HepG2 (cell line): ENCODE measurements around the gene XPO5. TPM values are rescaled to one million over a fixed set of nuclear protein-coding genes. Genes with fewer than 3 reads are reported as not detected.

ENCODE experiments used
- E2F5 ChIP-seq: sonication (generic); formaldehyde crosslinking; conservative IDR thresholded peaks from 2 replicates; pipeline ENCODE4 v1.4.0; 2020; ENCODE audit warnings: missing genetic modification reagents
- EHMT2 ChIP-seq: fragments of 200-600 bp; sonication (generic); IDR thresholded peaks from 2 replicates; pipeline ENCODE4 v1.7.0; 2017; ENCODE audit warnings: antibody characterized with exemption, low read depth, low read length, borderline replicate concordance
- FIP1L1 ChIP-seq: fragments of 200-400 bp; formaldehyde crosslinking; IDR thresholded peaks from 2 replicates; pipeline ENCODE4 v1.6.1; 2018; ENCODE audit warnings: low read depth, mild to moderate bottlenecking, low read length, moderate library complexity, borderline replicate concordance; ENCODE audit not compliant: insufficient read depth
- HOXD1 ChIP-seq: sonication (generic); formaldehyde crosslinking; IDR thresholded peaks from 2 replicates; pipeline ENCODE4 v1.5.0; 2020; ENCODE audit warnings: missing genetic modification reagents
- IRX3 ChIP-seq: sonication (generic); formaldehyde crosslinking; IDR thresholded peaks from 2 replicates; pipeline ENCODE4 v1.8.1; 2023; ENCODE audit warnings: mild to moderate bottlenecking, low read depth, missing genetic modification reagents, borderline replicate concordance
- LCORL ChIP-seq, 2 experiments: fragments of 450-650 bp in 1 of 2; sonication (generic) in 1 of 2; formaldehyde crosslinking in 1 of 2; IDR thresholded peaks; 2 replicates each; pipeline versions ENCODE4 v1.5.0 to v1.6.1; 2017 to 2020; ENCODE audit warnings: antibody characterized with exemption in 1 of 2, missing genetic modification reagents in 1 of 2
- MTF1 ChIP-seq: sonication (generic); formaldehyde crosslinking; IDR thresholded peaks from 2 replicates; pipeline ENCODE4 v1.5.0; 2020; ENCODE audit warnings: missing genetic modification reagents
- NFE2 ChIP-seq: sonication (generic); formaldehyde crosslinking; IDR thresholded peaks from 2 replicates; pipeline ENCODE4 v1.4.0; 2020; ENCODE audit warnings: missing genetic modification reagents
- NFKB2 ChIP-seq: sonication (generic); formaldehyde crosslinking; IDR thresholded peaks from 2 replicates; pipeline ENCODE4 v1.4.0; 2020; ENCODE audit warnings: missing genetic modification reagents, borderline replicate concordance
- NONO ChIP-seq, 2 experiments: fragments of 450-650 bp in 1 of 2; sonication (generic) in 1 of 2; formaldehyde crosslinking in 1 of 2; IDR thresholded peaks in 1 of 2; conservative IDR thresholded peaks in 1 of 2; 2 replicates each; pipeline versions ENCODE4 v1.6.1 to v1.8.0; 2017 to 2022; ENCODE audit warnings: mild to moderate bottlenecking in 1 of 2, missing genetic modification reagents in 1 of 2, moderate library complexity in 1 of 2
- NR2C2 ChIP-seq: sonication (generic); formaldehyde crosslinking; IDR thresholded peaks from 2 replicates; pipeline ENCODE4 v1.4.0; 2020; ENCODE audit warnings: missing genetic modification reagents, mild to moderate bottlenecking, moderate library complexity, borderline replicate concordance
- RNF2 ChIP-seq: fragments of 450-650 bp; conservative IDR thresholded peaks from 2 replicates; pipeline ENCODE4 v1.6.1; 2016; ENCODE audit warnings: low read depth
- SALL1 ChIP-seq: sonication (generic); formaldehyde crosslinking; IDR thresholded peaks from 2 replicates; pipeline ENCODE4 v1.8.0; 2022; ENCODE audit warnings: mild to moderate bottlenecking, missing genetic modification reagents
- SSRP1 ChIP-seq: IDR thresholded peaks from 2 replicates; pipeline ENCODE4 v1.6.1; 2016; ENCODE audit warnings: control low read depth
- TIGD3 ChIP-seq: sonication (generic); formaldehyde crosslinking; IDR thresholded peaks from 2 replicates; pipeline ENCODE4 v1.5.1; 2020; ENCODE audit warnings: mild to moderate bottlenecking, missing genetic modification reagents, borderline replicate concordance
- TOE1 ChIP-seq: sonication (generic); formaldehyde crosslinking; IDR thresholded peaks from 2 replicates; pipeline ENCODE4 v1.4.0; 2020; ENCODE audit warnings: mild to moderate bottlenecking, missing genetic modification reagents
- ZNF17 ChIP-seq: sonication (generic); formaldehyde crosslinking; IDR thresholded peaks from 2 replicates; pipeline ENCODE4 v1.5.0; 2020; ENCODE audit warnings: mild to moderate bottlenecking, missing genetic modification reagents
- ZNF460 ChIP-seq: sonication (generic); formaldehyde crosslinking; IDR thresholded peaks from 2 replicates; pipeline ENCODE4 v1.5.1; 2020; ENCODE audit warnings: missing genetic modification reagents, mild to moderate bottlenecking, borderline replicate concordance
- ZNF772 ChIP-seq: sonication (generic); formaldehyde crosslinking; IDR thresholded peaks from 2 replicates; pipeline ENCODE4 v1.5.0; 2020; ENCODE audit warnings: mild to moderate bottlenecking, missing genetic modification reagents
- ZNF792 ChIP-seq: IDR thresholded peaks from 2 replicates; pipeline ENCODE4 v1.6.1; 2016
- polyA plus RNA-seq, 8 experiments: library from polyadenylated mRNA; depleted of rRNA in 3 of 8; stranded (reverse) in 7 of 8; unstranded in 1 of 8; fragments of >200 nt; fragmentation: Illumina TruSeq in 4 of 8; extraction: Trizol in 4 of 8; gene quantifications; 2 replicates each; pipeline versions ENCODE4 v1.2.1 to v1.2.3, GENCODE V29; 2011 to 2016; ENCODE audit warnings: low read depth in 4 of 8, missing spikeins in 1 of 8, mixed read lengths in 1 of 8; ENCODE audit not compliant: insufficient read depth in 1 of 8
- total RNA-seq, 5 experiments: library from RNA; depleted of rRNA; stranded (reverse); fragments of >200 nt; fragmentation: Illumina TruSeq; extraction: Trizol; gene quantifications; 2 replicates each; pipeline ENCODE4 v1.2.3, GENCODE V29; 2016; ENCODE audit warnings: low read depth in 1 of 5
- TF ChIP-seq, protein P1 (sequence below): sonication (generic); formaldehyde crosslinking; IDR thresholded peaks from 2 replicates; pipeline ENCODE4 v1.5.0; 2020; ENCODE audit warnings: mild to moderate bottlenecking, missing genetic modification reagents
- TF ChIP-seq, protein P2 (sequence below): sonication (generic); formaldehyde crosslinking; IDR thresholded peaks from 2 replicates; pipeline ENCODE4 v1.8.0; 2022; ENCODE audit warnings: mild to moderate bottlenecking, missing genetic modification reagents, moderate library complexity
- TF ChIP-seq, protein P3 (sequence below): sonication (generic); formaldehyde crosslinking; IDR thresholded peaks from 2 replicates; pipeline ENCODE4 v1.5.0; 2020; ENCODE audit warnings: missing genetic modification reagents

Gene XPO5
- total and polyA plus RNA-seq, 2 of the 13 experiments (the other 11 are each of a cell fraction or from before 2014, with no cell fraction given): 52.2 to 68.0 TPM

GRCh38 chr6:43509984-43510826 lies 65.6 kb downstream of the XPO5 start, which contains the start of gene LRRC73 (continued):
- TF ChIP-seq TIGD3: no peak
- 0 out of 2 replicates have a peak, but pooled peaks have one; percentile 19 for TF ChIP-seq NR2C2
- no peak for TF ChIP-seq RNF2
- TF ChIP-seq, protein P1, sequence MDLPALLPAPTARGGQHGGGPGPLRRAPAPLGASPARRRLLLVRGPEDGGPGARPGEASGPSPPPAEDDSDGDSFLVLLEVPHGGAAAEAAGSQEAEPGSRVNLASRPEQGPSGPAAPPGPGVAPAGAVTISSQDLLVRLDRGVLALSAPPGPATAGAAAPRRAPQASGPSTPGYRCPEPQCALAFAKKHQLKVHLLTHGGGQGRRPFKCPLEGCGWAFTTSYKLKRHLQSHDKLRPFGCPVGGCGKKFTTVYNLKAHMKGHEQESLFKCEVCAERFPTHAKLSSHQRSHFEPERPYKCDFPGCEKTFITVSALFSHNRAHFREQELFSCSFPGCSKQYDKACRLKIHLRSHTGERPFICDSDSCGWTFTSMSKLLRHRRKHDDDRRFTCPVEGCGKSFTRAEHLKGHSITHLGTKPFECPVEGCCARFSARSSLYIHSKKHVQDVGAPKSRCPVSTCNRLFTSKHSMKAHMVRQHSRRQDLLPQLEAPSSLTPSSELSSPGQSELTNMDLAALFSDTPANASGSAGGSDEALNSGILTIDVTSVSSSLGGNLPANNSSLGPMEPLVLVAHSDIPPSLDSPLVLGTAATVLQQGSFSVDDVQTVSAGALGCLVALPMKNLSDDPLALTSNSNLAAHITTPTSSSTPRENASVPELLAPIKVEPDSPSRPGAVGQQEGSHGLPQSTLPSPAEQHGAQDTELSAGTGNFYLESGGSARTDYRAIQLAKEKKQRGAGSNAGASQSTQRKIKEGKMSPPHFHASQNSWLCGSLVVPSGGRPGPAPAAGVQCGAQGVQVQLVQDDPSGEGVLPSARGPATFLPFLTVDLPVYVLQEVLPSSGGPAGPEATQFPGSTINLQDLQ (CRISPR knock-in tag): peak; percentile 61; the same call in 1 of the 2 replicates
- no peak; the same call in 1 of the 2 replicates for TF ChIP-seq HOXD1 (CRISPR knock-in tag)
- TF ChIP-seq SALL1 (CRISPR knock-in tag): peak; percentile 81
- no peak for TF ChIP-seq FIP1L1
- no peak for TF ChIP-seq EHMT2
- TF ChIP-seq, protein P2, sequence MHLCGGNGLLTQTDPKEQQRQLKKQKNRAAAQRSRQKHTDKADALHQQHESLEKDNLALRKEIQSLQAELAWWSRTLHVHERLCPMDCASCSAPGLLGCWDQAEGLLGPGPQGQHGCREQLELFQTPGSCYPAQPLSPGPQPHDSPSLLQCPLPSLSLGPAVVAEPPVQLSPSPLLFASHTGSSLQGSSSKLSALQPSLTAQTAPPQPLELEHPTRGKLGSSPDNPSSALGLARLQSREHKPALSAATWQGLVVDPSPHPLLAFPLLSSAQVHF (CRISPR knock-in tag): no peak
- TF ChIP-seq NFKB2 (CRISPR knock-in tag): peak; percentile 45; the same call in 1 of the 2 replicates
- TF ChIP-seq LCORL (IDR thresholded peaks at IDR 0.05): no peak
- no peak for TF ChIP-seq LCORL (CRISPR knock-in tag; IDR thresholded peaks at IDR 0.05)
- TF ChIP-seq NFE2 (CRISPR knock-in tag): no peak
- TF ChIP-seq ZNF772 (CRISPR knock-in tag): peak; percentile 49; the same call in 1 of the 2 replicates
- TF ChIP-seq ZNF460: no peak
- TF ChIP-seq IRX3 (CRISPR knock-in tag): no peak
- no peak for TF ChIP-seq ZNF792 (CRISPR knock-in tag)
- no peak for TF ChIP-seq ZNF17 (CRISPR knock-in tag)
- TF ChIP-seq SSRP1 (CRISPR knock-in tag): no peak
- TF ChIP-seq E2F5 (CRISPR knock-in tag): peak; percentile 39; the same call in 1 of the 2 replicates
- no peak for TF ChIP-seq NONO (IDR thresholded peaks at IDR 0.05)
- peak; percentile 81 for TF ChIP-seq NONO (CRISPR knock-in tag; conservative IDR thresholded peaks at IDR 0.05)
- TF ChIP-seq, protein P3, sequence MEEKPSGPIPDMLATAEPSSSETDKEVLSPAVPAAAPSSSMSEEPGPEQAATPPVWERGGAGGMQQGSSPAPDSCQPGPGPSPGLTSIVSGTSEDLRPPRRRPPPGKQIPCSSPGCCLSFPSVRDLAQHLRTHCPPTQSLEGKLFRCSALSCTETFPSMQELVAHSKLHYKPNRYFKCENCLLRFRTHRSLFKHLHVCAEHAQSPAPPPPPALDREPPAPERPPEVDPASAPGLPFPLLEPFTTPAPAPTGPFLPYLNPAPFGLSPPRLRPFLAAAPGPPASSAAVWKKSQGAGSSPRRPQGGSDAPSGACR (CRISPR knock-in tag): no peak
- TF ChIP-seq TOE1 (CRISPR knock-in tag): no peak
- TF ChIP-seq MTF1: no peak
